ENCODE results near the gene DUS1L.

The DUS1L gene

GRCh38 chr17:82058230-82058854, 7.3 kb downstream of the DUS1L start:
- no peak for DNase-seq (ENCODE audit: insufficient read length, low spot score)
- no peak for FAIRE-seq

GRCh38 chr17:82056729-82057621, 8.6 kb downstream of the DUS1L start:
- FAIRE-seq = no peak

GRCh38 chr17:82055965-82056728, 9.5 kb downstream of the DUS1L start:
- DNase-seq (ENCODE audit: insufficient read length, low spot score) (no peak), FAIRE-seq (no peak)

More at GRCh38 chr17:82056729-82057621, 8.6 kb downstream of the DUS1L start:
- no peak for DNase-seq (ENCODE audit: insufficient read length, low spot score)

GRCh38 chr17:82055023-82055964, 10.3 kb downstream of the DUS1L start:
- FAIRE-seq = no peak

GRCh38 chr17:82054351-82055022, 11.1 kb downstream of the DUS1L start:
- no peak for FAIRE-seq
- no peak for DNase-seq (ENCODE audit: insufficient read length, low spot score)

More at GRCh38 chr17:82055023-82055964, 10.3 kb downstream of the DUS1L start:
- DNase-seq (ENCODE audit: insufficient read length, low spot score) = no peak

- FAIRE-seq (no peak), DNase-seq (ENCODE audit: insufficient read length, low spot score) (no peak)
Observed at GRCh38 chr17:82053556-82054263, 11.9 kb downstream of the DUS1L start.

GRCh38 chr17:82053130-82053529, 12.5 kb downstream of the DUS1L start:
- no peak for FAIRE-seq
- no peak for DNase-seq (ENCODE audit: insufficient read length, low spot score)

GRCh38 chr17:82052638-82053059, 13.0 kb downstream of the DUS1L start:
- FAIRE-seq (no peak), DNase-seq (ENCODE audit: insufficient read length, low spot score) (no peak)

GRCh38 chr17:82051776-82052637, 13.6 kb downstream of the DUS1L start, which contains the start of the genes GPS1 and RFNG:
TSS of gene GPS1 (plus strand) at chr17:82051898. CDS start at chr17:82051932, 34 bp downstream.
TSS of gene RFNG (minus strand) at chr17:82051811. CDS start at chr17:82051766, 45 bp downstream.
- DNase-seq (ENCODE audit: insufficient read length, low spot score) (peak; percentile 78), FAIRE-seq (no peak)

- DNase-seq (ENCODE audit: insufficient read length, low spot score) (no peak), FAIRE-seq (no peak)
Observed at GRCh38 chr17:82050761-82051641, 14.6 kb downstream of the DUS1L start.

- FAIRE-seq (no peak), DNase-seq (ENCODE audit: insufficient read length, low spot score) (no peak)
Observed at GRCh38 chr17:82050152-82050760, 15.3 kb downstream of the DUS1L start.

- FAIRE-seq (no peak), DNase-seq (ENCODE audit: insufficient read length, low spot score) (no peak)
Observed at GRCh38 chr17:82049521-82049971, 16.1 kb downstream of the DUS1L start.

GRCh38 chr17:82049106-82049505, 16.5 kb downstream of the DUS1L start:
- no peak for DNase-seq (ENCODE audit: insufficient read length, low spot score)
- no peak for FAIRE-seq

- no peak for FAIRE-seq
- DNase-seq (ENCODE audit: insufficient read length, low spot score) = no peak
Observed at GRCh38 chr17:82048571-82048971, 17.0 kb downstream of the DUS1L start.

- FAIRE-seq (no peak), DNase-seq (ENCODE audit: insufficient read length, low spot score) (no peak)
Observed at GRCh38 chr17:82047914-82048570, 17.6 kb downstream of the DUS1L start.

GRCh38 chr17:82047379-82047778, 18.2 kb downstream of the DUS1L start:
- FAIRE-seq = peak; percentile 42
- DNase-seq (ENCODE audit: insufficient read length, low spot score) = no peak
